Activated CD8-positive, alpha-beta memory T cell treated with anti-CD3 and anti-CD28 coated beads for 24 hours (primary cell): ENCODE measurements around the gene MBD3L5.
"Not testable (repeated sequence)": the region's sequence is repeated elsewhere in the genome, so short reads cannot be mapped to it uniquely, and the experiment has no call there.

Experiments used
- DNase-seq: peaks from one replicate; pipeline ENCODE4 v3.0.0-alpha.2; 2020

Gene MBD3L5

GRCh38 chr19:7030278-7030677, at the start of gene MBD3L5:
TSS of gene MBD3L5 (plus strand) at chr19:7030578. CDS start at chr19:7030612, 34 bp downstream.
- DNase-seq, result not testable (repeated sequence)

DNA sequence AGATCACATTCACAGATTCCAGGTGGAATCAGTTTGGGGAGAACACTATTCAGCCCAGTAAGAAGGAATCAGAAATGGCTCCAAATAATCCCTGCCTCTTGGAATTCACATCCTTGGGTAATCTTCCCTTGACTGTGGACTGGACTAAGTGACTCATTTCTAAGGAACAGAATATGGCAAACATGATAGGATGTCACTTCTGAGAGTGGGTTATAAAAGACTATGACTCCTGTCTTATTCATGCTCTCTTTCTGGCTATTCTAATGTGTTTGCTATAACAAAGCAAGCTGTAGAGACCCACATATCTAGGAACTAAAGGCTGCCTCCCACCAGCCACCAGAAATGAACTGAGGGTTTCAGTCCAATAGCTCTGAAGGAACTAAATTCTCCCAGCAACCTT, 46.9 kb upstream of the MBD3L5 start:
- DNase-seq, result no peak

DNA sequence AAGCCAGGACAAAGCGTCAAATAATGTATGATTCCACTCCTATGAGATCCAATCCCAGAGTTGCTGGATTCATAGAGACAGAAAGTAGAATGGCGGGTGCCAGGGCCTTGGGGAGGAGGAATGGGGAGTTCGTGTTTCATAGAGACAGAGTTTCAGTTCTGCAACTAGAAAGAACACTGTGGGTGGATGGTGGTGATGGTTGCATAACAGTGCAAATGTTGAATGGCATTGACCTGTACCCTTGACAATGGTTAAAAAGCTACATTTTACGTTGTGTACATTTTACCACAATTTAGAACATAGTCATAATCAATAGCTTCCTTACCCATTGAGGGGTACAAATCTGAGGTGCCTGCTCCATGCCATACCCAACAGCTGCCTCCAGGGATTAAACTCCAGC, 42.5 kb upstream of the MBD3L5 start:
- no peak for DNase-seq

DNA sequence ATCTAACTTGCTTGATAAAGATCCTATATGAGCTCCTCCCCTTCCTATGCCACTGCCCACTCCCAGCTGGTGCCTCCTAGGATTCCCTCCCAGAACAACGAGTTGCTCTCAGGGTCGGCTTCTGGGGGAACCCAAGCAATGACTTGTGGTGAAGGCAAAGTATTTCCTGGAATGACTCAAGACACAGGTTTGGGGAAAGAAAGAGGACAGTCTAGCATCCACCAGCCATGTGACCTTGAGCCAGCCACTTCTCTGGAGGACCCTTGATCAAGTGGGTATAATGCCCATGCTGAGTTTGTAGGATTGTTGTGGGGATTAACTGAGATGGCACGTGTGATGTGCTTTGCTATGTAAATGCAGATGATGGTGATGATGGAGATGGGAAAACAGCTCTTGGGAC, 42.1 kb upstream of the MBD3L5 start:
- DNase-seq, result no peak

- no peak for DNase-seq
These were observed 35.3 kb upstream of the MBD3L5 start for GRCh38 chr19:6995054-6995453.

DNA sequence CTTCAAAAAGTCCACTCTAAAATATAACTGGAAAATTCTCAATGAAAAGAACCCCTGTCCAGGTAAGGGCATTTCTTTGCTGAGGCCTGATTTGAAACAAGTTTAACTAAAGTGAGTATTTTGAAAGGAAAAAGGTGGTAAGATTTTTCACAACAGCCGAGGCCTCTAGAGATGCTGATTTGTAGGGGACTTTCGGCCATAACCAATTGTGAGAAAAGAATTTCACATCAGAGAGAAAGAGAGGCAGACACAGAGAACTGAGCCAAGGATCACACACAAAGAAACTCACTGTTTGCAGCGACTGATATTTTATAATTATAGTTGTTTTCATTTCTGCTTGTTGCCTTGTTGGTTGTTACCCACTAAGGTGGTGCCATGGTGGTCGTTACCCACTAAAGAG, 33.6 kb upstream of the MBD3L5 start:
- no peak for DNase-seq

- no peak for DNase-seq
These were observed 32.5 kb upstream of the MBD3L5 start for GRCh38 chr19:6997679-6998445.

DNA sequence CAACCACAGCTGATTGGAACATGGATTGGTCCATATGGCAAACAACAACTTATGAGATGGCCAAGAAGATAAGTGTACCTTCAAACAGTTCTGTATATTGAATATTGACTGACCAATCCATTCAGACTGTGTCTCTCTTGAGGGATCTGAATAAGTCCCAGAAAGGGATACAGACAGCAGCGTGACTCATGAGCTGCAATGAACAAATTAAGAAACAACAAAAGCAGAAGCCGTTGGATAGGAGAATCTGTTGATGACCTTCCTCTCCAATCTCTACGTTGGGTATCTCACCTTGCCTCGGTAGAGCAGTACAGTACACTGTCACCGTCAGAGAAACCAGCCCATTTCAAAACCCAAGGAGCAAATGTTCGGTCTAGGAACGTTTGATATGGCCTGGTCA, 30.4 kb upstream of the MBD3L5 start:
- no peak for DNase-seq

DNA sequence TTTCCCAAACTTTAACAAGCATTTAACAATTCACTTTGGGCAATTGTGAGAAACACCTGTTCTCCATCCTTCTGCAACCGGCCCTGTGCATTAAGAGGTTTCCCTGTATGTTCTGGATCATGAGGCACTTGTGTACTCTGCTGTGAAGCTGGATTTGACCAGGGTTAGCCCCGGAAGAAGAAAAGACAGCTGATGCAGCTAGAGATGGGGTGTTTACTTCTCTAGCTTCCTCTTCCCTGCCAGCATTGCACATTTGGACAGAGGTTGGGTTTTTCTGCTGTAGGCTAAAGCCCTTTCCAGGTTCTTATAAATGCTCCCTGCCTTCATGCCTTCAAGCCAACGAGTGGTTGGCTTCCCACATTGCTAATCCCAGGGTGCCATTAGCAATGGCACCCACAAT, 30.0 kb upstream of the MBD3L5 start:
- no peak for DNase-seq

DNA sequence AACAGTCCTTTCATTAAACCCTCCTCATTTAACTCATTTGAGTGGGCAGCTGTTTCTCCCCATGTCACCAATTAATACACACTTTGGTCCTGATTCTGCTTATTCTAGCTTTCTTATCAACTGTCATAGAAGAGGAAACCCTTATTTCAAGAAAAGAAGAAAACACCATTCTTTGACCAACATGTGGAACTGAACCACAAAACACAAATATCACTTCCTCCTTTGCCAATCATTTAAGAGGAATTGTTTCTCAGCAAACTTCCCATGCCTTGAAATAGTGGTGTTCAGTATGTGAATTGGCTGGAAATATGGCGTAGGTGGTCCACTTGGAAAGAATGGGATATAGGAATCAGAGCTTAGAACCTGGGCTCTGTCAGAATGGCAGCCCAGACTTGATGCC, 29.6 kb upstream of the MBD3L5 start:
- DNase-seq, result no peak

DNA sequence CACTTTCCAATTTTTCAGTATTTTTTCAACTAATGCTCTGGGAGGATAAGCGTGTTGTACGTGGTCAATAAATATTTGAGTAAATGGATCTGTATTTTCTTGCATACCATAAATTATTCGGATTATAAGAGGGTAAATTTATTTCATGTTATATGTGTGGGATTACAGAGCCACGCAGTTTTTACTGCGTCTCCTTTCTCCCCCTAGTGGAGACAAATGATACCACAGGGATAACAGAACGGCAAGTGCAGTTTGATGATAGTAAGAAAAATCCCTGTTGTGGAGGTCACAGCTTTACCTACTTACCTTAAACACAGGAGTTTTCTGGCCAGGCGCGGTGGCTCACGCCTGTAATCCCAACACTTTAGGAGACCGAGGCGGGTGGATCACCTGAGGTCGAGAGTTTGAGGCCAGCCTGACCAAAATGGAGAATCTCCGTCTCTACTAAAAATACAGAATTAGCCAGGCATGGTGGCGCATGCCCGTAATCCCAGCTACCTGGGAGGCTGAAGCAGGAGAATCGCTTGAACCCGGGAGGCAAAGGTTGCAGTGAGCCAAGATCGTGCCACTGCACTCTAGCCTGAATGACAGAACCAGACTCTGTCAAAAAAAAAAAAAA, 26.0 kb upstream of the MBD3L5 start:
- no peak for DNase-seq

DNA sequence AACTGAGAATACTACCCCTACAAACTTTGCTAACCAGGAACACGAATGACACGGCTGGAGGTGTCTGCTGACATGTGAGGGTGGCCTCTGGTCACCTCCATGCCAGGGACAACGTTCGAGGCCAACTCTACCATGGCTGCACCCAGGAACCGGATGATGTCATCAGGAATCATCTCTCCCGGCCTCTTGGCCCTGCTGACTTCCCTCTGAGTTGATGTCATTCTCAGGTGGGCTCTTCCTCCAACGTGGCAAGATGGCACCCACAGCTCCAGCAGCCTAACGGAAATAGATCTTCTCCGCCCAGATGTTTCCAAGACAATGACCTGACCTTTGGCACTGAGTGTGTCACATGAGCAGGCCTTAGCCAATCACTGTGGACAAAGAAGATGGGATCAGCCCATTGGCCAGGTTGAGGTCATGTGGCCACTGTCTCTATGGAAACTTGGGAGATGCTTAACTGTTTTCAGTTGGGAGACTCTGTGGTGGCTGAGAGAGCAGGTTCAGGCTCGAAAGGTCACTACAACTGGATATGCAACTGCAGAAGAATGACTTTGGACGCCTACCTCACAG, 24.2 kb upstream of the MBD3L5 start:
- no peak for DNase-seq

- DNase-seq, result no peak
These were observed 22.5 kb upstream of the MBD3L5 start for GRCh38 chr19:7007859-7008258.

GRCh38 chr19:7010722-7011593, 19.4 kb upstream of the MBD3L5 start:
- no peak for DNase-seq

DNA sequence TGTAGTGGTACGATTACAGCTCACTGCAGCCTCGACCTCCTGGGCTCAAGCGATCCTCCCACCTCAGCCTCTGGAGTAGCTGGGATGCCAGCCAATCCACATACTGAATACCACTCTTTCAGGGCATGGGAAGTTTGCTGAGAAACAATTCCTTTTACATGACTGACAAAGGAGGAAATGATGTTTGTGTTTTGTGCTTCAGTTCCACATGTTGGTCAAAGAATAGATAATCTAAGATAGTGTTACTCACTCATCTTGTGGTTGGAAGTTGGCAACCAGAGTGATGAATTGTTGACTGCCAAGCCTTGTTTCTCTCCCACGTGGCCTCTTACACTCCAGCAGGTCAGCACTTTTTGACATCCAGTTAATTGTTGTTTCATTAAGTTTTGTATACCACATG, 16.7 kb upstream of the MBD3L5 start:
- no peak for DNase-seq

DNA sequence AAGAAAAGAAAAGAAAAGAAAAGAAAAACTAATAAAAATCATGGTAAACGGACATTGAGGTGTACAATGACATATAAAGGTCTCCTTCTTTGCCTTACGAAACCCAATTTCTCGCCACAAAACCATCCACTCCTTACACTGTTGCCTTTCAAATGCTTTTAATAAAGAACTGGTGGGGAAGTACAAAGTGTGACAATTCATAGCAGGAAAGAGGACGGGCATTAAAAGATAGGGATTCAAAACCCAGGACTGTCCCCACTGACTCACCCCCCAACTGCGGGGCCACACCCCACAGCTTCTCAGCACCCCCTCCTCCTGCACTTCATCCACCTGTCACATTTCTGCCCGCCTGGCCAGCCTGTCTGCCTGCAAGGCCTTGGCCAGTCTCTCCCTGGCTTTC, 11.6 kb upstream of the MBD3L5 start:
- DNase-seq, result no peak

GRCh38 chr19:7021331-7021730, 9.0 kb upstream of the MBD3L5 start, which contains the start of gene MBD3L2B:
TSS of gene MBD3L2B (minus strand) at chr19:7021431. CDS start at chr19:7021397, 34 bp downstream.
- not testable (repeated sequence) for DNase-seq

DNA sequence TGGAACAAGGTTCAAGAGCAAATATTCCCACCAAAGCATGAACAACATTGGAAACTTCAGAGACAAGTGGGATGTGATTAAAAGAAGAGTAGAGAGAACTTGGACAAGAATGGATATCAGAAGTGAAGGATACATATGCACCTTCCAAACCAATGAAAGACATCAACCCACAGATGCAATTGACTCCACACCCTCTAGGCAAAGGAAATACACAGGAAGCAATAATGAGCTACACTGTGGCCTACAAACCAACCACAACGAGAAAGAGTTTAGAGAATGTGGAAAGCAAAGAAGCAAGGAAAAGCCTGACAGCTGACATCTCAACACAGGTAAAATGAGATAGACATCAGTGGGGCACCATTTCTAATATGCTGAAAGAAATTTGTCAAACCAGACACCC, 1.6 kb upstream of the MBD3L5 start:
- DNase-seq, result not testable (repeated sequence)

DNA sequence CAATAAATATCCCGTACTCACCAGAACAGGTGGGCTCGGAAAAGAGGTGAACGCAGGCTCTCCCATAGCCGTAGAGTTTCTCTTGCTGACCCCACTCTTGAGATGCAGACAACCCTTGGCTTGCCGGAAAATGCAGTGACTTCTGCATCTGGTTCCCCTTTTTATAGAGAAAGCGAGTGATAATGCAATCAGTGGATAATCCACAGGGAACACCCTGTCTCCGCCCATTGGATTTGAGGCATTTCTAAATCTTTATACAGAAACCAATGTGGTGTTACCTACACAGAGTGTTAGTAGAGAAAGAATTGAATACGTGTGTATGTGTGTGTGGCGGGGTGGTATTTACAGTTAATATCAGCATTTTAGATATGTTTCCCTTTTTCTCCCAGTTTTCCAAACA, 9.7 kb downstream of the MBD3L5 start, which contains the start of gene MBD3L4:
Gene MBD3L4, minus strand, starts transcription at position 101 of the 400 bp plus-strand sequence. Its CDS starts 35 bp downstream, at position 66.
- not testable (repeated sequence) for DNase-seq

DNA sequence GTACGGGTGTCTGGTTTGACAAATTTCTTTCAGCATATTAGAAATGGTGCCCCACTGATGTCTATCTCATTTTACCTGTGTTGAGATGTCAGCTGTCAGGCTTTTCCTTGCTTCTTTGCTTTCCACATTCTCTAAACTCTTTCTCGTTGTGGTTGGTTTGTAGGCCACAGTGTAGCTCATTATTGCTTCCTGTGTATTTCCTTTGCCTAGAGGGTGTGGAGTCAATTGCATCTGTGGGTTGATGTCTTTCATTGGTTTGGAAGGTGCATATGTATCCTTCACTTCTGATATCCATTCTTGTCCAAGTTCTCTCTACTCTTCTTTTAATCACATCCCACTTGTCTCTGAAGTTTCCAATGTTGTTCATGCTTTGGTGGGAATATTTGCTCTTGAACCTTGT, 11.2 kb downstream of the MBD3L5 start:
- not testable (repeated sequence) for DNase-seq

GRCh38 chr19:7049021-7049420, 18.6 kb downstream of the MBD3L5 start, which contains the start of gene MBD3L2:
TSS of gene MBD3L2 (plus strand) at chr19:7049321. CDS start at chr19:7049374, 53 bp downstream.
- DNase-seq, result not testable (repeated sequence)

GRCh38 chr19:7051421-7051820, 21.0 kb downstream of the MBD3L5 start:
- not testable (repeated sequence) for DNase-seq

GRCh38 chr19:7052896-7053295, 22.5 kb downstream of the MBD3L5 start:
- DNase-seq, result not testable (repeated sequence)
